Nucleus accumbens (tissue), 56 donors: ENCODE results near the gene NENF.
A peak's percentile ranks its signal among the peaks of the same experiment; 100 is the strongest.
"Not testable (repeated sequence)": the region's sequence is repeated elsewhere in the genome, so short reads cannot be mapped to it uniquely, and the experiment has no call there.

Experiments
- DNase-seq, 56 donors: peaks; one replicate each; lab custom pipeline; 2025; lab: John Stamatoyannopoulos, UW

NENF gene

DNA sequence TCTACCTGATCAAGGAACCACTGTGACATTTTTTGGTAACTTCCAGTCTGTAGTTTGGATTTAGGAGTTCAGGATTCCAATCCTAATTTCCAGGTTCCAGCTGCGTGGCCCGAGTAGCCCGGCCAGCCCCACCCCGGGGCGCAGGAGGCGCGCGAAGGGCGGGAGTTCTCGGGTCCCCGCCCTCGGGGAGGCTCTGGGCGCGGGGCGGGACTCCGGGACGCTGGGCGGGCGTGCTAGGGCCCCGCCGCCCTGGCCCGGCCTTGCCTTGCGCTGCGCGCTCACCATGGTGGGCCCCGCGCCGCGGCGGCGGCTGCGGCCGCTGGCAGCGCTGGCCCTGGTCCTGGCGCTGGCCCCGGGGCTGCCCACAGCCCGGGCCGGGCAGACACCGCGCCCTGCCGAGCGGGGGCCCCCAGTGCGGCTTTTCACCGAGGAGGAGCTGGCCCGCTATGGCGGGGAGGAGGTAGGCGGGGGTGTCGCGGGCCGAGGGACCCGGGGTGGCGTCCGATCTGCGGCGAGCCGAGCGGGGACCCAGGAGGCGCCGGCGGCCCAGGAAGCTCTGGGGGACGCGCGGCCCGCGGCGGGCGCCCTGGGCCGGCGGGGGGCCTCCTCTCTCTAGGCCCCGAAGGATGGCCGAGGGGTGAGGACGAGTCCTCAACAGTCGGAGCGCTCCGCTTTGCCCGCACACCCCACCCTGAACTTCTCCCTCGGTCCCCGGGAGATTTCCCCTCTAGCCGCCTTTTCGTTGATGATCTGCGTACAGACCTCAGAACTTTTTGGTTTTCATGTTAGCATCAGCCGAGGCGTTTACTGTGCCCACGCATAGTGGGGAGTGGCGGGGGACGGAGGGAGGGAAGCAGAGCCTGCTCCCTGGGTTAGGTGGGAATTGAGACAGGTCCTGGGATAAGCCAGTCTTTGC, at the start of gene NENF:
NENF (plus strand) TSS at position 260 of the 916 bp plus-strand sequence; CDS start at position 284, 24 bp downstream.
- peak in 53 of 56 donors; percentile 29 to 90 (median 71) for DNase-seq

- no peak for DNase-seq
Measured at GRCh38 chr1:212386029-212386428, 46.7 kb upstream of the NENF start.

GRCh38 chr1:212388985-212389716, 43.6 kb upstream of the NENF start:
- no peak for DNase-seq

DNA sequence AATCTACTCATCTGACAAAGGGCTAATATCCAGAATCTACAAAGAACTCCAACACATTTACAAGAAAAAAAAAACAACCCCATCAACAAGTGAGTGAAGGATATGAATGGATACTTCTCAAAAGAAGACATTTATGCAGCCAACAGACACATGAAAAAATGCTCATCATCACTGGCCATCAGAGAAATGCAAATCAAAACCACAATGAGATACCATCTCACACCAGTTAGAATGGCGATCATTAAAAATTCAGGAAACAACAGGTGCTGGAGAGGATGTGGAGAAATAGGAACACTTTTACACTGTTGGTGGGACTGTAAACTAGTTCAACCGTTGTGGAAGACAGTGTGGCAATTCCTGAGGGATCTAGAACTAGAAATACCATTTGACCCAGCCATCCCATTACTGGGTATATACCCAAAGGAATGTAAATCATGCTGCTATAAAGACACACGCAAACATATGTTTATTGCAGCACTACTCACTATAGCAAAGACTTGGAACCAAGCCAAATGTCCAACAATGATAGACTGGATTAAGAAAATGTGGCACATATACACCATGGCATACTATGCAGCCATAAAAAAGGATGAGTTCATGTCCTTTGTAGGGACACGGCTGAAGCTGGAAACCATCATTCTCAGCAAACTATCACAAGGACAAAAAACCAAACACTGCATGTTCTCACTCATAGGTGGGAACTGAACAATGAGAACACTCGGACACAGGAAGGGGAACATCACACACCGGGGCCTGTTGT, 36.9 kb upstream of the NENF start:
- DNase-seq: not testable (repeated sequence)

DNA sequence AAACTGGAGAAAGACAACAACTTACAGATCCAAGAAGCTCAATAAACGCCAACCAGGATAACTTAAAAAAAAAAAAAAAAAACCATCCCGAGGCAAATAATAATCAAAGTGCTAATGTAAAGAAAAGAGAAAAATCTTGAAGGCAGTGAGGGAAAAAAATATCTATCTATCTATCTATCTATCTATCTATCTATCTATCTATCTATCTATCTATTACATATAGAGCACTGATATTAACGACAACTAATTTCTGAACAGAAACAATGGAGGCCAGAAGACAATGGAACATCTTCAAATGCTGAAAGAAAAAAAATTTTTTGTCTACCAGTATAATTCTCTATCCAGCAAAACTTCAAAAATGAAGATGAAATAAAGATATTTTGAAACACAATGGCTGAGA, 36.1 kb upstream of the NENF start:
- DNase-seq: no peak

- no peak for DNase-seq
Measured at GRCh38 chr1:212397171-212397570, 35.5 kb upstream of the NENF start.

GRCh38 chr1:212401042-212401441, 31.7 kb upstream of the NENF start:
- no peak for DNase-seq

DNA sequence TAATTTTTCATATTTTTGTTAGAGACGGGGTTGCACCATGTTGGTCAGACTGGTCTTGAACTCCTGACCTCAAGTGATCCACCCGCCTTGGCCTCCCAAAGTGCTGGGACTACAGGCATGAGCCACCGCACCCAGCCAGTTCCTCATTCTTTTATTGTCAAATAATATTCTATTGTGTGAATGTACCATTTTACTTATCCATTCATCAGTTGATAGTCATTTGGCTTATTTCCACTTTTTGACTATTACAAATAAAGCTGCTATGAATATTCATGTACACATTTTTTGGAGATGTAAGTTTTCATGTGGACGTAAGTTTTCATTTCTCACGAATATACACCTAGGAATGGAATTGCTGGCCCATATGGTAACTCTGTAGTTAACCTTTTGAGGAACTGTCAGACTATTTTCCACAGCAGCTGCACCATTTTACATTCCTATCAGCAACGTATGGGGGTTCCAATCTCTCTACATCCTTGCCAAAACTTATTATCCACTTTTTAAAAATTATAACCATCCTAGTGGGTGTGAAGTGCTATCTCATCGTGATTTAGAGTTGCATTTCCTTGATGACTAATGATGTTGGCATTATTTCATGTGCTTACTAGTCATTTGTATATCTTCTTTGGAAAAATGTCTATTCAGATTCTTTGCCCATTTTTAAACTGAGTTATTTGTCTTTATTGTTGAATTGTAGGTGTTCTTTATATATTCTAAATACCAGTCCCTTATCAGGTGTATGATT, 30.7 kb upstream of the NENF start:
- DNase-seq: no peak

DNA sequence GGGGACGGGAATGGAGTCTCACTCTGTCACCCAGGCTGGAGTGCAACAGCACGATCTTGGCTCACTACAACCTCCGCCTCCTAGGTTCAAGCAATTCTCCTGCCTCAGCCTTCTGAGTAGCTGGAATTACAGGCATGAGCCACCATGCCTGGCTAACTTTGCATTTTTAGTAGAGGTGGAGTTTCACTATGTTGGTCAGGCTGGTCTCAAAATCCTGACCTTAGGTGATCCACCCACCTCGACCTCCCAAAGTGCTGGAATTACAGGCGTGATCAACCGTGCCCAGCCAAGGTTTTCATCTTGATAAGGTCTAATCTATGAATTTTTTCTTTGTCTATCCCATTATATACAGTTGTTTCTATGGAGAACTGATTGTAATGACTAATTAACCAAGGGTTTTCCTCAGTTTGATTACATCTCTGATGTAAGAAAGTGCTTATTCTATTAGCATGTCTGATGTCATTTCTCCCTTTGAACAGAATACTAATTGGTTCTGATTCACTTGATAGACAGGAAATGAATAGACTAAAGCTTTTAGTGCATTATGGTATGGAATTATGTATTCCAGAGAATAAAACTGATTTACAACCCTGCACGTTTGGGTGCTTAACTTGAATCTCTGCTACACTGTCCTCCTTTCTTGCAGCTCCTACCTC, 29.9 kb upstream of the NENF start:
- DNase-seq: no peak

GRCh38 chr1:212410231-212410820, 22.4 kb upstream of the NENF start:
- DNase-seq: no peak

DNA sequence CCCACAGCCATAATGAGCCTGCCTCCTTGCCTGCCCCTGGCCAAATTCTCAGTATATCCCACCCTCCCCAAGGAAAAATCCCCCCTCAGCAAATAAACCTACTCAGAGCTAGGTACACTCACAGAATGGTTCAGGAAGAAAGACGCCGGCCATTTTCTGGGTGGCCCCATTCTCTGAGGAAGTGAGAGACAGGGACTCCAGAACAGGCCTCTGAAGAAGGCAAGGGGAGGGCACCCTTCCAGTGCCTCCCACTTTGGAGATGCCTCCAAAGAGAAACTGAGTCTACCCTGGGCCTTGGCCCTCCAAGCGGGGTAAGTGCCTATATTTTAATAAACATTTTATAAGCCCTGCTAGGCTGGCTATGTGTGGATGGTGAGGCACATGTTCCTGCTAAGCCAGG, 20.3 kb upstream of the NENF start:
- no peak for DNase-seq

- DNase-seq: peak in 4 of 56 donors; percentile 14 to 52 (median 42)
Measured at GRCh38 chr1:212413902-212414327, 18.8 kb upstream of the NENF start.

DNA sequence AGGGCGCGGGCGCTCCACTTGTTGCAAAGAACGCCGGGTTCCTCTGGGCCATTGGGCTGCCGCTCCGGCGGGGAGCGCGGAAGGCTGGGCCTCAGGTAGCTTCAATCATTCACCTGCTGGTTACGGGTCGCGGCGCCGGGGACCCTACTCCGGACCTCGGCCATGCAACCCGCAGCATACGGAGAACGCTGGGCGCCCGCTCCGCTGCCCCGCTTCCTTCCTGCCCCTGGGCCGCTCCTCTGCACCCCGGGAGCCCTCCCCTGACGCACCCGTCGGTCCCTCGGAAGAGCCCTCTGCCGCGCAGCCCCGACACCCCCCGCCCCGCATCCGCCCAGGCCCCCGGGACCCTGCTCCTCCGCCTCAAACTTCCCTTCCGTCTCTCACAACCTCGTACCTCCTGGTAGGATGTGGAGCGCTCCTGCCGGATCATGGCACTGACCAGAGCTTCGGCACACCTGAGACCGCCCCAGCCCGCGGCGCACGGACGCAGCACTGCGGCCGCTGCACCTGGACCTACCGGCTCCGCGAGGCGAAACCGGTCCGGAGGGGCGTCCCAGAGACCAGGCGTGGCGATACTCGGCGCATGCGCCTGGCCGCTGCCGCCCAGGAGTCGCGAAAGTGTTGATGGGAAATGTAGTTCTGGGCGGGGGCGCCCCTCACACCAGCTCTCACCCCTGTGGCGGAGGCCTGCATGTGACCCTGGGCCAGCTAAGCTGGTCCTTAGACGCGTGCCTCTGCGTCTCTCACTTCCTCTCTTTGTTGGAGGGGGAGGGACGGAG, 18.2 kb upstream of the NENF start, which contains the start of gene PACC1:
PACC1 (minus strand) TSS at position 559 of the 779 bp plus-strand sequence; CDS start at position 430, 129 bp downstream.
- peak in 55 of 56 donors; percentile 42 to 93 (median 83) for DNase-seq

GRCh38 chr1:212415107-212415841, 17.4 kb upstream of the NENF start:
- peak in 55 of 56 donors; percentile 21 to 94 (median 74) for DNase-seq

GRCh38 chr1:212421165-212421564, 11.6 kb upstream of the NENF start:
- no peak for DNase-seq

GRCh38 chr1:212423879-212424278, 8.8 kb upstream of the NENF start:
- DNase-seq: no peak

DNA sequence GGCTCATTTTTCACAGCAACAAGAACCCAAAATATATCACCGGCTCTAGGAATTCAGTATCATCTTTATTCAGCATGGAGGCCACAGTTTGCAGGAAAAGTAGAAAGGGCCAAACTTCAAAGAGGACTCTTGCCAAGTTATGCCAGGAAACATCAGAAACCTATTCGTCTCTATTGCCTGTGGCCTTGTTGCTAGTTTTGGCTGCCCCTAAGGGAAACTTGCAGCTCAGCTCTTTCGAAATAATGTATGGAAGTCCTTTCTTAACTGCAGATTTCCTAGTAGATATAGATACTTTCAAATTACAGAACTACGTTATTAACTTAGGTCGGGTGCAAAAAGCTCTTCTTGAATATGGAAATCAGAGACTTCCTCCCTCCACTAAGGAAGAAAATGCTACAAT, 4.2 kb upstream of the NENF start:
- DNase-seq: no peak
